Measurements from ENCODE around the gene MOK. TPM values are rescaled to one million over a fixed set of nuclear protein-coding genes. Genes with fewer than 3 reads are reported as not detected.

Gene MOK
- total RNA-seq, 1 donor: 86.1 TPM

GRCh38 chr14:102219316-102219715, 85.6 kb downstream of the MOK start:
- H3K27me3 ChIP-seq (ENCODE audit: insufficient read depth, low read length): no peaks in the 10 kb centered on the region
- no peak overlapping the region for H2AFZ ChIP-seq (ENCODE audit: low read length)
- TF ChIP-seq CTCF (IDR thresholded peaks at IDR 0.05; ENCODE audit: extremely low read depth, low read depth, low read length): no peak
- H3K4me1 ChIP-seq (ENCODE audit: insufficient read depth, low read length): peaks cover 31% of the 10 kb centered on the region
- peaks cover 58% of the 10 kb centered on the region for H3K36me3 ChIP-seq (ENCODE audit: insufficient read depth, low read length)
- H3K4me2 ChIP-seq (ENCODE audit: insufficient read depth, low read length): no peak overlapping the region
- no peak overlapping the region for H3K27ac ChIP-seq (ENCODE audit: low read depth, low read length)
- H4K20me1 ChIP-seq (ENCODE audit: insufficient read depth, low read length): peaks cover 21% of the 10 kb centered on the region
- peaks cover 52% of the 10 kb centered on the region for H3K79me2 ChIP-seq (ENCODE audit: insufficient read depth, low read length)
- no peak for DNase-seq (ENCODE audit: insufficient read length, low spot score, missing footprints)
- no peaks in the 10 kb centered on the region for H3K9me3 ChIP-seq (ENCODE audit: low read depth, low read length)
- no peak overlapping the region for H3K4me3 ChIP-seq (ENCODE audit: insufficient read depth, low read length)

- H3K9me3 ChIP-seq (ENCODE audit: low read depth, low read length): no peaks in the 10 kb centered on the region
- peaks cover 58% of the 10 kb centered on the region for H3K79me2 ChIP-seq (ENCODE audit: insufficient read depth, low read length)
- peaks cover 56% of the 10 kb centered on the region for H3K36me3 ChIP-seq (ENCODE audit: insufficient read depth, low read length)
- no peak overlapping the region for H3K27ac ChIP-seq (ENCODE audit: low read depth, low read length)
- H3K27me3 ChIP-seq (ENCODE audit: insufficient read depth, low read length): no peaks in the 10 kb centered on the region
- H3K4me1 ChIP-seq (ENCODE audit: insufficient read depth, low read length): peaks cover 31% of the 10 kb centered on the region
- no peak overlapping the region for H3K4me3 ChIP-seq (ENCODE audit: insufficient read depth, low read length)
- no peak overlapping the region for H2AFZ ChIP-seq (ENCODE audit: low read length)
- H3K4me2 ChIP-seq (ENCODE audit: insufficient read depth, low read length): no peak overlapping the region
- peaks cover 21% of the 10 kb centered on the region for H4K20me1 ChIP-seq (ENCODE audit: insufficient read depth, low read length)
- TF ChIP-seq CTCF (IDR thresholded peaks at IDR 0.05; ENCODE audit: extremely low read depth, low read depth, low read length): no peak
- DNase-seq (ENCODE audit: insufficient read length, low spot score, missing footprints): no peak
These were observed 86.3 kb downstream of the MOK start for GRCh38 chr14:102218688-102219087.

GRCh38 chr14:102217987-102218421, 87.0 kb downstream of the MOK start:
- H3K27ac ChIP-seq (ENCODE audit: low read depth, low read length): no peak overlapping the region
- peaks cover 31% of the 10 kb centered on the region for H3K4me1 ChIP-seq (ENCODE audit: insufficient read depth, low read length)
- no peak overlapping the region for H2AFZ ChIP-seq (ENCODE audit: low read length)
- H3K27me3 ChIP-seq (ENCODE audit: insufficient read depth, low read length): no peaks in the 10 kb centered on the region
- peaks cover 52% of the 10 kb centered on the region for H3K36me3 ChIP-seq (ENCODE audit: insufficient read depth, low read length)
- peaks cover 63% of the 10 kb centered on the region for H3K79me2 ChIP-seq (ENCODE audit: insufficient read depth, low read length)
- peaks cover 21% of the 10 kb centered on the region for H4K20me1 ChIP-seq (ENCODE audit: insufficient read depth, low read length)
- H3K9me3 ChIP-seq (ENCODE audit: low read depth, low read length): no peaks in the 10 kb centered on the region
- no peak overlapping the region for H3K4me2 ChIP-seq (ENCODE audit: insufficient read depth, low read length)
- DNase-seq (ENCODE audit: insufficient read length, low spot score, missing footprints): no peak
- TF ChIP-seq CTCF (IDR thresholded peaks at IDR 0.05; ENCODE audit: extremely low read depth, low read depth, low read length): no peak
- no peak overlapping the region for H3K4me3 ChIP-seq (ENCODE audit: insufficient read depth, low read length)

- TF ChIP-seq CTCF (IDR thresholded peaks at IDR 0.05; ENCODE audit: extremely low read depth, low read depth, low read length): no peak
- peaks cover 46% of the 10 kb centered on the region for H3K36me3 ChIP-seq (ENCODE audit: insufficient read depth, low read length)
- H3K27me3 ChIP-seq (ENCODE audit: insufficient read depth, low read length): no peaks in the 10 kb centered on the region
- no peak for DNase-seq (ENCODE audit: insufficient read length, low spot score, missing footprints)
- no peak overlapping the region for H3K4me3 ChIP-seq (ENCODE audit: insufficient read depth, low read length)
- peaks cover 31% of the 10 kb centered on the region for H3K4me1 ChIP-seq (ENCODE audit: insufficient read depth, low read length)
- no peak overlapping the region for H2AFZ ChIP-seq (ENCODE audit: low read length)
- H3K27ac ChIP-seq (ENCODE audit: low read depth, low read length): no peak overlapping the region
- H3K79me2 ChIP-seq (ENCODE audit: insufficient read depth, low read length): peaks cover 66% of the 10 kb centered on the region
- peaks cover 17% of the 10 kb centered on the region for H4K20me1 ChIP-seq (ENCODE audit: insufficient read depth, low read length)
- H3K4me2 ChIP-seq (ENCODE audit: insufficient read depth, low read length): no peak overlapping the region
- no peaks in the 10 kb centered on the region for H3K9me3 ChIP-seq (ENCODE audit: low read depth, low read length)
These were observed 87.6 kb downstream of the MOK start for GRCh38 chr14:102217399-102217798.

Measured in osteoblast (primary cell).